Stimulated activated CD4-positive, alpha-beta T cell treated with anti-CD3 and anti-CD28 coated beads, Interleukin-2, amount 100 ng/mL, for 24 hours (primary cell): Measurements from ENCODE around the gene LY6G5B.
"Not testable (repeated sequence)": the region's sequence is repeated elsewhere in the genome, so short reads cannot be mapped to it uniquely, and the experiment has no call there.

Source experiments
- DNase-seq, 2 donors: peaks; one replicate each; pipeline ENCODE4 v3.0.0-alpha.2; 2020

LY6G5B gene

DNA sequence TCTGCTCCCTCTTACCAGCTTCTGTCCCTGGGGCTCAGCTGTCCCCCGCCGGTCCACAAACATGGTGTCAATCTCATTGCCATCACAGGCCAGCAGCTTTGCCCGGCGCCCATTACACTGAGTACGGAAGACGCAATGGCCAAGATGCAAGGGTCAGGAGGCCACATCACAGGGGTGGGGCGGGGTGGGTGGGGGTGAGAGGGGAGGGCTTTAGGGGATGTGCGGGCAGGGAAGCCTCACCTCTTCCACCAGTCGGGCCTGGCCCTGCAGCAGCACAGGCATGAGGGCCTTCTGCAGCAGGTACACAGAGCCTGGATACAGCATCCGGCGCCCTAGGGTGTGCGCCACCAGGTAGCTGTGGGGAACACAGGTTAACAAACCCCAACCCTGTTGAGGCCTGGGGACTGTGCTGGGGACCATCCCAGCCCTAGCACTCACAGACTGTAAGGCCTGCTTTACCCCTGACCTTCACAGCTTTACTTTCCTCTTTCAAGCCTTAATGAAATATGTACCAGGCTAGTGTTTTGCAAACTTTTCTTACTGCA, 21.9 kb downstream of the LY6G5B start:
- DNase-seq, result no peak

DNA sequence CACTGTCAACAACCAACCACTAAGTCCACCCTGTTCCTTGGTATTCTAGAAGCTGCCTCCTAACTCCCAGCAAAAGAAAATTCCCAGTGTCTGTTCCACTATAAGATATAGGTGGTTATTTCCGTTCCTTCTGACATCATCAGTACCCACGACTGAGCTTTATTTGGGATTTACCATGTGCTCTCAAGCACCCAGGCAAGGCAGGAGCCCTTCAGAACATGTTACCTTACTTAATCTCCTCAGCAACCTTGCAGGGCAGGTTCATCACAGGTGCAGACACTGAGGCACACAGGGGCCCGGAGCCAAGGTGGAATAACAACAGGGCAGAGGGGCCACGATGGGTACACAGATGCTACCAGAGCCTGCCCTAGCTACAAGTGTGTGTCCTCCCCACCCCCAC, 22.6 kb downstream of the LY6G5B start:
- DNase-seq, result no peak

DNA sequence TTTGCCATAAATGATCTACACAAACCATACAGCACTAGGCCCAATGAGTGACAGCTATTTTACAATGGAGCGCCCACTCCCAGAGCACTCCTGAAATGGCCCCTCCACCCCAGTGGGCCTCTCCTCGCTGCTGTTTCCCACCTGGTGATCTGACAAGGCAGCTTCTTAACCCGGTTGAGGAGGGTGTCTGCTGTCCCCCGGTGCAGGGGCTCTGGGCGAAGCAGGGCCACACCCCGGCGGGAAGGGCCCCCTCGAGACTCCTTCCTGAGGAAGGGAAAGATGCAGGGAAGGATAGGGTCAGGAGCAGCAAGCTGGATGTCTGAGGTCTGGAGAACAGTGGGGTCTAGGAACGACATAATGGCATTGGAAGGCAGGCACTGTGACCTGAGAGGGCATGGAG, 23.1 kb downstream of the LY6G5B start:
- no peak for DNase-seq

DNA sequence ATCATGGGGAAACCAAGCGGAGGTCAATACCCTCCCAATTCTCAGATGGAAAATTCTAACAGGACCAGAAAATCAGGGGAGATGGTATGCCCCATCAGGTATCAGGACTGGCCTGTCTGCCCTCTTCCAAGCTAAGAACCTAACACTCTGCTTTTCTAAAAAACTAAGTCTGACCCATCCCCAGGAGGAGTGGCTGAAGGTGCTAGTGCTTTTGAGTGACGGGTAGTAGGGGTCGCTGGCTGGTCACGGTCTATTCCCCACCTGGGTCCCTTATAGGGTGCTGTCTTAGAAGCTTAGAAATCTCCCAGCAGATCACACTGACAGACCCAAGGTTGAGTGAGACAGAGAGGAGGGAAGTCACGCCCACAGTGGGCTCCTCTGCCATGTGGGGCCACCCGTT, 23.8 kb downstream of the LY6G5B start:
- no peak for DNase-seq

DNA sequence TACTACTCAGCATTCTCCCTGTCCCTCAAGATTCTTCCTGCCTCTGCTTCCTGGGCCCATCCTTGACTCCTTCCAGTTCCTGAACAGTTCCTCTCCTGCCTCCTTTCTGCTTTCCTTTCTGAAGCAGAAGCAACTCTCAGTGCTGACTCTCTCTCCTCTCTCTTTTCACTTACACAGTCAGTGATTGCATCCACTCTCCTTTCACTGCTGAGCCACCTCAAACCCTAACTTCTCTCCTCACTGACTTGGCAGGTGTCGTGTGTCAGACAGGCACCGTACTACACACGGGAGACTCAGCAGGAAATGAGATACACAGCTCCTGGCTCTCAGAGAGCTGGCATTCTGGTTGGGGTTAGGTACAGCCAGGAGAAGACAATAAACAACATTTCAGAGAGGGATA, 27.8 kb downstream of the LY6G5B start:
- no peak for DNase-seq

DNA sequence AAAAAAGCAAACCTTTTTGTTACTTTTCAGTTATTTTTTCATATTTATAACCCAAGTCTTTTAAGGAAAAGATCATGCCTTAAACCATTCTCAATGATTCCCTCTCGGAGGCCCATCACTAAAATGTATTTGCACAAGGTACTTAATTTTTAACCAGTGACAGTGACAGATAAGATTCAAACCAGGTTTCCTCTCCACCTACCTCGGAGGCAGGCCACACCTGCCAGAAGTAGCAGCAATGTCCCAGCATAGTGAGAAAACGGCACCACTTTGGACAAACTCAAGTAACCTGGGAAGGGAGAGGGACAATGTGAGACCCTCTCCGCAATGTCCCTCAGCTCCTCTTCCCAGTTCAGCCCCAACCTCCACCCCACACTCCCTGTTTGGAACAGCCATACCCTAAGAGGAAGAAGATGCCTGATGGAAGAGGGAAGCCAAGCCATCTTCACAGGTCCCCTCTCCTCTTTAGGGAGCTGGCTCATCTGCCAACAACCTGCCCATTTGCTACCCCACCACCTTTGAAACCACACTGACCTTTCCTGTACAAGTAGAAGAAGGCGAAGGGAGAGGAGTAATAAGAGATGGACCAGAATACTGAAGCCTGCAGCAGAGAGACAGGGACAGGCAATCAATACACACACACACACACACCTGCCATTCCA, 31.1 kb downstream of the LY6G5B start:
- no peak for DNase-seq

DNA sequence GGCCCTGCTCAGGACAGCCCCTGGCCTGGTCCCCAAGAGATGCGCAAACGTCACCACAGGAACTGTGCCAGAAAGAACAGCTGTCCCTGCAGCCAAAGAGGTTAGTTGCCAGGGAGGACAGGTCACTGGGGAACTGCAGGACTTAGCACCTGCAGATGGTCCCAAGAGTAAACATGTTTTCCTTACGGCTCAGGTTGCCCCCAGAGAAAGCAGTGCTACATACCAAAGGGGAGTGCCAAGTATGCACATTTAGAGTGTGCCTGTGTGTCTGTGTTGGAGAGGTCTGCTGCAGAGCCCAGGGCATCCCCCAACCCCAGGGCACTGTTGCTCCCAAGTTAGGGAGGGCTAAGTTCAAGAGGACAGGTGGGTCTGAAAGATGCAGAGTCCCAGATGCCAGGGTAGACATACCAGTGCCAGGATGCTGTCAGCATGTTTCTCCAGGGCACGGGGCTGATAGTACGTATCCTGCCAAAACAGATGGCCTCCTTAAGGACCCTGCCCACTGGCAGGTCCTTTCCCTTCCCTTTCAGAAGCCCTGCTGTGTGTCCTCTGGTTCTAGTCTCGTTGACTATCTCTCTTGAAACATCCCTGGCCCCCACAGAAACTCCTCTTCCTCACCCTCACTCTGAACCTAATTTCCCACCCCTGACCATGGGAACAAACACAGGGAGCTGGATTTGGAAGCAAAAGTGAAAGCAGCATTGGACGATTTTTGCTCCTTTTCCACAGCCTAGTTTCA, 32.1 kb downstream of the LY6G5B start:
- no peak for DNase-seq

DNA sequence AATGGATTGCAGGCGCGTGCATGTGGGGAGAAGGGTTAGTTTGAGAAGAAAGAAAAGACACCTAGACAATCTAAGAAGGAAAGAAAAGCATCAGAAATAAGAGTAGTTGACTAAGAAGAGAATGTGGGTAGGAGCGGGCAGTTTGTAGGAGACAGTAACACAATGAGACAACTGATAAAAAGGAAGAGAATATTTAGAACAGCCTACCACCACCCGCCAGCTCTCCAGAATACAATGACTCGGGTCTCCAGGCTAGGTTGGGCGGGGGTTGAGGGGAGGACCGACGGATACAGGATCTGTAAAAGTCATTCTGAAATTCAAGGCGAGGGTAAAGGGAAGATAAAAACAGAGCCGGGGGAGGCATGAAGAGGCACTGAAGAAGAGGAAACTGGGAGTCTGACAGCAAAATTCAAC, 32.6 kb downstream of the LY6G5B start:
- DNase-seq, result peak in 1 of 2 donors; percentile 46

DNA sequence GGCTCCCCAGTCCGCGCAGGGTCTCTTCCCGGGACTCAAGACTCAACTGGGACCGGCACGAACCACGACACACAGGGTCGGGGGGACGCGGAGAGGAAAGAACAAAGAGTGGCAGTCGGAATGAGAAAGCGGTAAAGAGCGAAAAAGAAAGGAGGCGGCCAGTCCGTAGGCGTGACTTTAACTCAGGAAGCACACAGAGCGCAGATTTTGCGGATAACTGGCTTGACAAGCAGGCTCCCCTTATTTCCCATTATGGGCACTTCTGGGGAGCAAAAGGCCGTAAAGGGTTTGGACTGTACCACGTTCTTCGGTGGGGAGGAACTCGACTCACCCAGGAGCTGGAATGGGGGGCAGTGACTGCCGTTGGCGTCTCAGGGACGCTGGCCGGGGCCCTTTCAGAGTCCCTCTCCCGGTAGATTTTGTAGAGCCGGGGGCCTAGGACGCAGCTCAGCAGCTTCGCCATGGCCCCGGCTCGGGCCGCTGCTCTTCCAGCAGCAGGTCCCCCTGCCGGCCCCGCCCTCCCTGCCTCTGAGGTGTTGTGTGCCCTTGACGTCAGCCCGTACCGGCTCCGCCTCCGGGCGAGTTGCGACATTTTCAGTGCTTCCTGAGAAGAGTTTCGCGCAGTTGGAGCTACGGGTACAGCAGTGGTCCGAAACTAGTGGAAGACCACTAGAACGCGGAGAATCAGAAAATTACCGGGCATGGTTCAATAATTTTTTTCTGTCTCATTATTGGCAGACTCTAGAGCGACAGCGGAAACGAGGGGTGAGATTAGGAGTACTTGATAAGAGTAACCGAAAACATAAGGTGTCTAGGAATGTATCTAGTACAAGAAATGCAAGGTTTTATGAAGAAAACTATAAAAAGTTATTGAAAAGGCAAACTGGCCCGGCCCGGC, 33.3 kb downstream of the LY6G5B start, which contains the start of gene ABHD16A:
ABHD16A (minus strand) TSS at position 506 of the 898 bp plus-strand sequence; CDS start at position 463, 43 bp downstream.
- DNase-seq, result peak; percentile 97 to 98

DNA sequence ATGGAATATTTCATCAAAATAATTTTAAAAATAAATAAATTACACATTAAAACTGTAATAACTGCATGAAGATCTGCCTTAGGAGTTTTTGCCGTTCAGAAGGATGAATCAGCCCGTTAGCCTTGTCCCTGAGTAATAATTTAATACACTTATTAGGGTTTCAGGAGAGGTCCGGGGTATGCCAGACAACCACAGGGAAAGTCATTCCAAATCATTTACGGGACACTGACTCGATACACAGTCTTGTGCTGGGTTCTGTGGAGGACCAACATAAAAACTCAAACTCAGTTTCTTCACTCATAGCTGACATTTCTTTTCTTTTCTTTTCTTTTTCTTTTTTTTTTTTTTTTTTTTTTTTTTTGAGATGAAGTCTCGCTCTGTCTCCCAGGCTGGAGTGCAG, 36.2 kb downstream of the LY6G5B start:
- DNase-seq, result no peak

DNA sequence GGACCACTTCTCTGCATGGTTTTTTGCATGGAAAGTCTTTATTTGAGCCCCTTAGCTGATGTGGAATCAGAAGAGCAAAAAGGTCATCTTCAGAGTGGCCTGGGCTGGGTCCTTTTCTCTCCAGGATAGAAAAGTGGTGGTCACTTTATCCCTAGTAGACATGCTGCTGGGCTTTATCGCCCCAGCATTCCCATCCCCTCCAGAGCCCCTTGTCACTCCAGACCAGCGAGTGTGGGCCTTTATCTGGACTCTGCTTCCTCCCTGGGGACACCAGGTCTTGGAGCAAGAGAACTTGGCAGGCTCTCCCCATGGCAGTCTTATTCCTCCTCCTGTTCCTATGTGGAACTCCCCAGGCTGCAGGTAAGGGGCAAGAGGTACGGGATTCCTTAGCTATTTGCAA, 36.8 kb downstream of the LY6G5B start, which contains the start of gene LY6G6F:
LY6G6F (plus strand) TSS at position 268 of the 400 bp plus-strand sequence; CDS start at position 309, 41 bp downstream.
- DNase-seq, result no peak

DNA sequence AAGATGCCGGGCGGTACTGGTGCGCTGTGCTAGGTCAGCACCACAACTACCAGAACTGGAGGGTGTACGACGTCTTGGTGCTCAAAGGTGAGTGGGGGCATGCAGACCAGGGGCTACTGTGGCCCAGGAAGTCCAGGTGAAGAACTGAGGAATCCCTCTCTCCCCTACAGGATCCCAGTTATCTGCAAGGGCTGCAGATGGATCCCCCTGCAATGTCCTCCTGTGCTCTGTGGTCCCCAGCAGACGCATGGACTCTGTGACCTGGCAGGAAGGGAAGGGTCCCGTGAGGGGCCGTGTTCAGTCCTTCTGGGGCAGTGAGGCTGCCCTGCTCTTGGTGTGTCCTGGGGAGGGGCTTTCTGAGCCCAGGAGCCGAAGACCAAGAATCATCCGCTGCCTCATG, 37.9 kb downstream of the LY6G5B start:
- no peak for DNase-seq

DNA sequence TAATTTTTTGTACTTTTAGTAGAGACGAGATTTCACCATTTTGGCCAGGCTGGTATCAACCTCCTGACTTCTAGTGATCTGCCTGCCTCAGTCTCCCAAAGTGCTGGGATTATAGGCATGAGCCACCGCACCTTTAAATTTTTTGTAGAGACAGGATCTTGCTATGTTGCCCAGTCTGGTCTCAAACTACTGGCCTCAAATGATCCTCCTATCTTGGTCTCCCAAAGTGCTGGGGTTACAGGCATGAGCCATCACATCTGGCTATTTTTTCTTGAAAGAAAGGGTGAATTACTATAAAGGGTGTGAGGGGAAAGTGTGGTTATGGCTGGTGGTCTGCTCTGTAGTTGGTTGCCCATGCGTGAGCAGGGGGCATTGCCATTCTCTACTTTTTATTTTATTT, 38.4 kb downstream of the LY6G5B start:
- no peak for DNase-seq

DNA sequence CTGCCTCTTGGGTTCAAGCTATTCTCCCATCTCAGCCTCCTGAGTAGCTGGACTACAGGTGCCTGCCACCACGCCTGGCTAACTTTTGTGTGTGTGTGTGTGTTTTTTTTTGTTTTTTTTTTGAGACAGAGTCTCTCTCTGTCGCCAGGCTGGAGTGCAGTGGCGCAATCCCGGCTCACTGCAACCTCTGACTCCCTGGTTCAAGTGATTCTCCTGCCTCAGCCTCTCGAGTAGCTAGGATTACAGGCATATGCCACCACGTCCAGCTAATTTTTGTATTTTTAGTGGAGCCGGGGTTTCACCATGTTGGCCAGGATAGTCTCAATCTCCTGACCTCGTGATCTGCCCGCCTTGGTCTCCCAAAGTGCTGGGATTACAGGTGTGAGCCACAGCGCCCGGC, 39.4 kb downstream of the LY6G5B start:
- not testable (repeated sequence) for DNase-seq

DNA sequence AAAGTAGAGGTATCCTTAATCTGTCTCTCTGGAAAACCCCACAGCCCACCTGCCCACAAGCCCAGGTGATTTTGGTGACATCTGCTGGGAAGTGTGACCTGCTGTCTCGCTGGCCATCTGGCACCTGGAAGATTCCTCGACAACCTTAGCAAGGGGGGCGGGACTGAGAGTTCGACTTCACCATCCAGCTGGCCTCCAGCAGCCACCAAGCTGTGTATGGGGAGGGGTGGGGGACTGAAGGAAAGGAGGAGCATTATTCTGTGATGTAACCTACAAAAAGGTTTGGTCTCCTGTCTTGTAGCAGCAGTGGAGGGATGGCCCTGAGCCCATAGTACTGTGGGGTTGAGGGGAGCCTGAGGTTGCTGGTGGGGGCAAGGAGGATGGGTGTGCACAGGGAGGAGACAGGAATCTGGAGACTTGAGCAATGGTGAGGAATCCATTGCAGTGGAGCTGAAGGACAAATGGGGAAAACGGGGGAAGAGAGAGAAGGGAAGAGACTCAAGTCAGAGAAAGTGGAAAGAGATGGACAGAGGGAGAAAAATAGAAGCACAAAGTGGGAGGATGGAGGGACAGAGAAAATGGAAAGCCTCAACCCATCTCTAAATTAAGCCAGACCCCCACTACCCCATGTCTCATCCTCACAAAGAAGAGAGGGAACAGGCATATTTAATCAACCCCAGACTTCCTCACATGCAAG, 40.9 kb downstream of the LY6G5B start:
- no peak for DNase-seq

DNA sequence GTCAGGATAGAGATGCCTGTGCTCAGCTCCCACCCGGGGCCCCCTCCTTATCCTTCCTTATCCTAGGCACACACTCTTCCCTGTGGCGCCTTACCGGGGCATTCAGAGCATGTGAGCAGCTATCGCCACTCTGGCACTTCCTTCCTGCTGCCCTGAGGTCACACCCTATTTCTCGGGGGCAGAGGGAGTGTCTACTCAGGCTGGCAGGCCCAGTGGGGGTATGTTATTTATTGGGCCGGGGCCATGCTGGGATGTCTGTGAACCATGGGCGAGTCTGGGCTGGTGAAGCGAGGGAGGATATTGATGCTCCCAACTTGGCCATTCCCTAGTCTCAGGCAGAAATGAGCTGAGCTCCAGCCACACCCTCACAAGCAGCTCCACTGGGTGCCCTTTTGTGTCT, 41.5 kb downstream of the LY6G5B start:
- no peak for DNase-seq

DNA sequence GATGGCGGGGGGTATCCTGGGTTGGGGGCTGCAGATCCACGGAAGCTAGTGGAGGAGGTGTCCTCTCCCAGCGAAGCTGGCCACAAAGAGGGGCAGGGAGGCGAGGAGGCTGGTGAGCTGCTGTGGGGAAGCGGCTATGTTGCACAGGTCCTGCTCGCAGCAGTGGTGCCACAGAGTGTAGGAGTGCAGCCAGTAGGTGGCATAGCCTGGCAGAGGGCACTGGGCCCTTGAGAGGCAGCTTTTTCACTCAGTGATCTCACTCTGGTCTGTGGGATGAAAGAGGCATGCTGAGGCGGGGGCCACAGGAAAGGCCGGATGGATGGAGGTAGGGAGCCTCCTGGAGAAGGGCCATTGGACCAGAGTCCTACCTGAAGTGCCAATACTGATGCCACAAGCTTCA, 42.5 kb downstream of the LY6G5B start:
- DNase-seq, result no peak

DNA sequence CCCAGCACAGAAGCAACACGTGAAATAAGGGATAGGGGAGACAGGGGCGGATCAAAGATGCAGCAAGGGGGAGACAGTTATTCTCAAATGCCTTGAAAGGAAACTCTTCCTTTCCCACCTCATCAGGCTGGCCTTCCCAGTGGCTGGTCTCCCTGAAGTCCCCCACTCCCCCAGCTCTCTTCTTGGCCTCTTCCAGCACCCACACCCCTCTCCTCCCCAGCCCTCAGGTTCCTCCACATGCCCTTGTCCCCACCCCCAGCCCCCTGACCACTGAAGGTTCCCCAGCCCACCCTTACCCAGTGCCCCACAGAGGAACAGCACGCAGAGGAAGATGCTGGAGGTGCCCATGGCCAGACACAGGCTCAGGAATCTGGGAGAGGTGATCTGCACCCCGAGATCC, 43.7 kb downstream of the LY6G5B start:
- no peak for DNase-seq

DNA sequence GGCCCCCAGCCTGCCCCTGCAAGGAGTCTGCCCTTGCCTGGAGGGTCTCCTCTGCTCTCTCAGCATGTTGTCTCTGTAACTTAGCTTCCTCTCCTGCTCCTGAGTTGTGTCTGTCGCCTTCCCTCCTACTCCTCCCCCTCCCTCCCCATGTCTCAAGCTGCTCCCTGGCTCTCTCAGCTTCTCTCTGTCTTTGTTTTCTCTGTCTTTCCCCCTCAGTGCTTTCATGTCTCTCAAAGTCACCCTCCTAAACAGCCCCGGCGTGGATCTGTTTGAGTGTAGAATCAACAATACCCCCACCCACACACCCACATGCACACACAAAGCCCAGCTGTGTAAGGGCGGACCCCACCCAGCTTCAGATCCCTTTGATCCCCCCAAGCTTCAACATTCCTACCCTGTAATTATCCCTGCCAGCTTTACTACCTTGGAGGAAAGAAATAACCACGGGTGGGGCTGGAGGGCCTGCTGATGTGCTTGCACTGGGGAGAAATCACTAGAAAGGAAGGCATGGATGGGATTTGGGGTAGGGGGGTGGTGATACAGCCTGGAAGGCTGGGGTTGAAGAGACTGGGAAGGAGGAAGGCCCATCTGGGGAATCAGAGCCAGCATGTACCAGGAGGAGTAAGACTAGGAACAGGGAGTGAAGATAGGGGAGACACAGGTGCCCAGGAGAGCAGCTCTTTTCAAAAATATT, 44.4 kb downstream of the LY6G5B start:
- DNase-seq, result no peak

DNA sequence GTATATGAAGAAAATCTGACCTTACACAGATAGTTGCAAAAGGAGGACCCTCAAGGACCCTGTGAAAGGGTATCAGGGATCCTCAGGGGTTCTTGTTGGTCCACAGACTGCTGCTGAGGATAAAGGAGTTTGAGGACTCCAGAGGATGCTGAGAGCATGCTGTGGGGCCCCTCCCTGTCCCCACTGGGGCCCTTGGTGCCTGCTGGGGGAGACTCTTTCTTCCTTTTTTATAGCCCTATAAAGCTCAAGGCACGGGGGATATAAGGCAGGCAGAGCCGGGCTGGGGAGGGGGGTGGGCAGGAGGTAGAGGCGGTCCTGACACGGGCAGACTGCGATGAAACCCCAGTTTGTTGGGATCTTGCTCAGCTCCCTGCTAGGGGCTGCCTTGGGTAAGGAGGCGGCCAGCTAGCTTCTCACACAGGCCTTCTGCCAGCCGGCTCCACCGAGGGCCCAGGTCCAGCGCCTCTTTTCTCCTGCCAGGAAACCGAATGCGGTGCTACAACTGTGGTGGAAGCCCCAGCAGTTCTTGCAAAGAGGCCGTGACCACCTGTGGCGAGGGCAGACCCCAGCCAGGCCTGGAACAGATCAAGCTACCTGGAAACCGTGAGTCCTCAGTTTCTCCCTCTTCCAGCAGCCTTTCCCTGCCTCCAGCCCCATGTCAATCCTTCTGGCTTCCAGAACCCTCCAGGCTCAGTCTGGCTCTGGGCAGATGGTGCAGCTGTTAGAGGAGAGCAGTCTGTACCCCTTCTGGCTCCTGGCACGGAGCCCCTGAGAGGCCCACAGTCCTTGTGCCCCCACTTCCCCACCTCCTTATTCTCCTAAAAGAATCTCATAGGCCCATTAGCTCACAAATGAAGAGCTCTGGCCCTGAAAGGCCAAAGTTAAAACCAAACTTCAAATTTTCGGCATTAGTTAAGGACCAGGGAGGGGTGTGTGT, 45.5 kb downstream of the LY6G5B start, which contains the start of gene LY6G6D:
LY6G6D (plus strand) TSS at position 327 of the 937 bp plus-strand sequence; CDS start at position 335, 8 bp downstream.
- DNase-seq, result no peak
